HEK293 (cell line): ENCODE data around the gene XPO5.

Source experiments
- BCL11B ChIP-seq: fragments of 450-650 bp; formaldehyde crosslinking; IDR thresholded peaks from 2 replicates; pipeline ENCODE4 v1.5.1; 2016; ENCODE audit warnings: low read depth, missing biosample characterization, missing genetic modification characterization
- KLF8 ChIP-seq: fragments of 450-650 bp; formaldehyde crosslinking; IDR thresholded peaks from 2 replicates; pipeline ENCODE4 v1.5.1; 2016; ENCODE audit warnings: missing biosample characterization, missing genetic modification characterization
- MEIS1 ChIP-seq: sonication (generic); formaldehyde crosslinking; IDR thresholded peaks from 2 replicates; pipeline ENCODE4 v1.8.1; 2022; ENCODE audit warnings: missing genetic modification reagents, mild to moderate bottlenecking, borderline replicate concordance
- OSR2 ChIP-seq: fragments of 450-650 bp; formaldehyde crosslinking; IDR thresholded peaks from 2 replicates; pipeline ENCODE4 v1.5.1; 2016; ENCODE audit warnings: missing biosample characterization, missing genetic modification characterization
- SP2 ChIP-seq: fragments of 450-650 bp; formaldehyde crosslinking; IDR thresholded peaks from 2 replicates; pipeline ENCODE4 v1.5.1; 2016; ENCODE audit warnings: missing biosample characterization, missing genetic modification characterization
- ZBTB48 ChIP-seq: fragments of 450-650 bp; formaldehyde crosslinking; IDR thresholded peaks from 2 replicates; pipeline ENCODE4 v1.5.1; 2016; ENCODE audit warnings: missing biosample characterization, missing genetic modification characterization
- ZBTB8A ChIP-seq: fragments of 450-650 bp; formaldehyde crosslinking; IDR thresholded peaks from 2 replicates; pipeline ENCODE4 v1.5.1; 2016; ENCODE audit warnings: missing biosample characterization, missing genetic modification characterization
- ZNF132 ChIP-seq: fragments of 450-650 bp; formaldehyde crosslinking; IDR thresholded peaks from 2 replicates; pipeline ENCODE4 v1.5.1; 2017; ENCODE audit warnings: missing biosample characterization, missing genetic modification characterization, borderline replicate concordance
- ZNF19 ChIP-seq: fragments of 450-650 bp; formaldehyde crosslinking; IDR thresholded peaks from 2 replicates; pipeline ENCODE4; 2016; ENCODE audit warnings: missing biosample characterization, missing genetic modification characterization, low read depth
- ZNF2 ChIP-seq: fragments of 450-650 bp; formaldehyde crosslinking; IDR thresholded peaks from 2 replicates; pipeline ENCODE4 v1.5.1; 2016; ENCODE audit warnings: missing biosample characterization, missing genetic modification characterization
- ZNF302 ChIP-seq: fragments of 450-650 bp; formaldehyde crosslinking; IDR thresholded peaks from 2 replicates; pipeline ENCODE4 v1.5.1; 2016; ENCODE audit warnings: missing biosample characterization, missing genetic modification characterization, low read depth
- ZNF350 ChIP-seq: fragments of 450-650 bp; formaldehyde crosslinking; IDR thresholded peaks from 2 replicates; pipeline ENCODE4 v1.5.0; 2017; ENCODE audit warnings: missing biosample characterization, mild to moderate bottlenecking, missing genetic modification characterization
- ZNF521 ChIP-seq: fragments of 450-650 bp; formaldehyde crosslinking; IDR thresholded peaks from 2 replicates; pipeline ENCODE4 v1.5.1; 2017; ENCODE audit warnings: missing biosample characterization, mild to moderate bottlenecking, missing genetic modification characterization
- ZNF548 ChIP-seq: fragments of 450-650 bp; formaldehyde crosslinking; IDR thresholded peaks from 2 replicates; pipeline ENCODE4 v1.5.1; 2016; ENCODE audit warnings: missing biosample characterization, missing genetic modification characterization
- ZNF560 ChIP-seq: fragments of 450-650 bp; formaldehyde crosslinking; IDR thresholded peaks from 2 replicates; pipeline ENCODE4 v1.5.1; 2017; ENCODE audit warnings: missing biosample characterization, missing genetic modification characterization, borderline replicate concordance
- ZNF621 ChIP-seq: fragments of 450-650 bp; formaldehyde crosslinking; IDR thresholded peaks from 2 replicates; pipeline ENCODE4 v1.5.1; 2017; ENCODE audit warnings: missing biosample characterization, missing genetic modification characterization
- ZNF654 ChIP-seq: fragments of 450-650 bp; formaldehyde crosslinking; IDR thresholded peaks from 2 replicates; pipeline ENCODE4 v1.5.1; 2016; ENCODE audit warnings: low read depth, missing biosample characterization, missing genetic modification characterization
- ZNF670 ChIP-seq: fragments of 450-650 bp; formaldehyde crosslinking; IDR thresholded peaks from 2 replicates; pipeline ENCODE4 v1.5.1; 2016; ENCODE audit warnings: missing biosample characterization, missing genetic modification characterization, low read depth
- ZNF785 ChIP-seq: fragments of 450-650 bp; formaldehyde crosslinking; IDR thresholded peaks from 2 replicates; pipeline ENCODE4 v1.5.1; 2016; ENCODE audit warnings: missing biosample characterization, missing genetic modification characterization
- TF ChIP-seq, protein P1 (sequence below): fragments of 450-650 bp; formaldehyde crosslinking; IDR thresholded peaks from 2 replicates; pipeline ENCODE4 v1.5.1; 2016; ENCODE audit warnings: missing biosample characterization, missing genetic modification characterization
- TF ChIP-seq, protein P2 (sequence below): fragments of 450-650 bp; formaldehyde crosslinking; IDR thresholded peaks from 2 replicates; pipeline ENCODE4 v1.5.1; 2016; ENCODE audit warnings: missing biosample characterization, missing genetic modification characterization, borderline replicate concordance
- TF ChIP-seq, protein P3 (sequence below): fragments of 450-650 bp; IDR thresholded peaks from 2 replicates; pipeline ENCODE4 v1.5.1; 2018; ENCODE audit warnings: missing biosample characterization, missing genetic modification characterization
- TF ChIP-seq, protein P4 (sequence below): fragments of 450-650 bp; formaldehyde crosslinking; IDR thresholded peaks from 2 replicates; pipeline ENCODE4 v1.5.1; 2016; ENCODE audit warnings: missing biosample characterization, missing genetic modification characterization
- TF ChIP-seq, protein P5 (sequence below): fragments of 450-650 bp; formaldehyde crosslinking; IDR thresholded peaks from 2 replicates; pipeline ENCODE4 v1.5.1; 2016; ENCODE audit warnings: missing biosample characterization, missing genetic modification characterization
- TF ChIP-seq, protein P6 (sequence below): fragments of 450-650 bp; formaldehyde crosslinking; IDR thresholded peaks from 2 replicates; pipeline ENCODE4 v1.5.1; 2016; ENCODE audit warnings: missing biosample characterization, missing genetic modification characterization, low read depth

Gene XPO5

DNA sequence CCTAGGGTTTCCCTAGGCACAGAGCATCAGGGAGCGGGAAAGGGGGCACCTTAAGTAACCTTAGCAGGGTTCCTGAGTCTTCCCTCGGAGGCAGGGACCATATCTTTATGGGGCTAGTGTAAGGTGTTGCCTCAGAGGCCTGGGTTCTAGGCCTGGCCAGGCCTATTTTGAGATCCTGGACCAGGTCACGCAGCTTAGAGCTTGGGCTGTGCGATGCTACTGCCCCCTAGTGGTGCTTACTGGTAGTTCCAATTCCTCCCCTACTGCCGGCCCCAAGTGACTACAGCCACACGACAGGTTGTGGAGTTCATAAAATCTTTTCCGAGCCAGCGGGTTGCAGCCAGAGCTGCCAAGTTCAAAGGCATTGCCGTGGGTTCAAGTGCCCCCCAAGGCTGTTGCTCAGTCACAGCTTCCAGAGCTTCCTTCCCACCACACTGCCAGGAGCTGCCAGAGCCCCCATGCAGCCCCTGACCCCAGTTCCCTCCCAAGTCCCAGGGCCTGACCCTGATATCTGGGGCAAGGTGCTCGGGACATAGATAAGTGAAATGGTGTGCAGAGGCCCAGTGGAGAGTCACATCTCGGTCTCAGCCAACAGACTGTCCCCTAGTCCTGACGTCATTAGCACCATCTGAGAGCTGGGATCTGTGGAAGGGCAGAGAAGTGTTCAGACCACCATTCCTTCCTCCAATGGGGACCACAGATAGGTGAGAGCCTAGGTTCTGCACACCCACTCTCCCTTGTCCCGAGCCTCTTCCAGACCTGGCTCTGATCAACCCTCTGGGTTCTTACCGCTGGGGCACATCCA lies 69.0 kb downstream of the XPO5 start (continued):
- TF ChIP-seq ZNF785 (tag by site-specific recombination) (no peak), ZNF654 (tag by site-specific recombination) (peak; percentile 86), BCL11B (tag by site-specific recombination) (no peak), ZNF2 (tag by site-specific recombination) (peak; percentile 69; the same call in 1 of the 2 replicates), ZBTB8A (0 out of 2 replicates have a peak, but pooled peaks have one; percentile 30), ZNF19 (tag by site-specific recombination) (no peak), ZBTB48 (0 out of 2 replicates have a peak, but pooled peaks have one; percentile 45), ZNF521 (tag by site-specific recombination) (no peak), KLF8 (tag by site-specific recombination) (no peak), OSR2 (tag by site-specific recombination) (no peak), ZNF621 (no peak), ZNF548 (tag by site-specific recombination) (no peak), ZNF350 (tag by site-specific recombination) (no peak), ZNF302 (no peak), MEIS1 (no peak), ZNF670 (tag by site-specific recombination) (no peak), ZNF132 (tag by site-specific recombination) (no peak), SP2 (tag by site-specific recombination) (no peak), ZNF560 (tag by site-specific recombination) (no peak)
- TF ChIP-seq, protein P1, sequence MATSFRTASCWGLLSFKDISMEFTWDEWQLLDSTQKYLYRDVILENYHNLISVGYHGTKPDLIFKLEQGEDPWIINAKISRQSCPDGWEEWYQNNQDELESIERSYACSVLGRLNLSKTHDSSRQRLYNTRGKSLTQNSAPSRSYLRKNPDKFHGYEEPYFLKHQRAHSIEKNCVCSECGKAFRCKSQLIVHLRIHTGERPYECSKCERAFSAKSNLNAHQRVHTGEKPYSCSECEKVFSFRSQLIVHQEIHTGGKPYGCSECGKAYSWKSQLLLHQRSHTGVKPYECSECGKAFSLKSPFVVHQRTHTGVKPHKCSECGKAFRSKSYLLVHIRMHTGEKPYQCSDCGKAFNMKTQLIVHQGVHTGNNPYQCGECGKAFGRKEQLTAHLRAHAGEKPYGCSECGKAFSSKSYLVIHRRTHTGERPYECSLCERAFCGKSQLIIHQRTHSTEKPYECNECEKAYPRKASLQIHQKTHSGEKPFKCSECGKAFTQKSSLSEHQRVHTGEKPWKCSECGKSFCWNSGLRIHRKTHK (tag by site-specific recombination), result no peak
- TF ChIP-seq, protein P2, sequence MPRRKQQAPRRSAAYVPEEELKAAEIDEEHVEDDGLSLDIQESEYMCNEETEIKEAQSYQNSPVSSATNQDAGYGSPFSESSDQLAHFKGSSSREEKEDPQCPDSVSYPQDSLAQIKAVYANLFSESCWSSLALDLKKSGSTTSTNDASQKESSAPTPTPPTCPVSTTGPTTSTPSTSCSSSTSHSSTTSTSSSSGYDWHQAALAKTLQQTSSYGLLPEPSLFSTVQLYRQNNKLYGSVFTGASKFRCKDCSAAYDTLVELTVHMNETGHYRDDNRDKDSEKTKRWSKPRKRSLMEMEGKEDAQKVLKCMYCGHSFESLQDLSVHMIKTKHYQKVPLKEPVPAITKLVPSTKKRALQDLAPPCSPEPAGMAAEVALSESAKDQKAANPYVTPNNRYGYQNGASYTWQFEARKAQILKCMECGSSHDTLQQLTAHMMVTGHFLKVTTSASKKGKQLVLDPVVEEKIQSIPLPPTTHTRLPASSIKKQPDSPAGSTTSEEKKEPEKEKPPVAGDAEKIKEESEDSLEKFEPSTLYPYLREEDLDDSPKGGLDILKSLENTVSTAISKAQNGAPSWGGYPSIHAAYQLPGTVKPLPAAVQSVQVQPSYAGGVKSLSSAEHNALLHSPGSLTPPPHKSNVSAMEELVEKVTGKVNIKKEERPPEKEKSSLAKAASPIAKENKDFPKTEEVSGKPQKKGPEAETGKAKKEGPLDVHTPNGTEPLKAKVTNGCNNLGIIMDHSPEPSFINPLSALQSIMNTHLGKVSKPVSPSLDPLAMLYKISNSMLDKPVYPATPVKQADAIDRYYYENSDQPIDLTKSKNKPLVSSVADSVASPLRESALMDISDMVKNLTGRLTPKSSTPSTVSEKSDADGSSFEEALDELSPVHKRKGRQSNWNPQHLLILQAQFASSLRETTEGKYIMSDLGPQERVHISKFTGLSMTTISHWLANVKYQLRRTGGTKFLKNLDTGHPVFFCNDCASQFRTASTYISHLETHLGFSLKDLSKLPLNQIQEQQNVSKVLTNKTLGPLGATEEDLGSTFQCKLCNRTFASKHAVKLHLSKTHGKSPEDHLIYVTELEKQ (tag by site-specific recombination), result no peak
- TF ChIP-seq, protein P3, sequence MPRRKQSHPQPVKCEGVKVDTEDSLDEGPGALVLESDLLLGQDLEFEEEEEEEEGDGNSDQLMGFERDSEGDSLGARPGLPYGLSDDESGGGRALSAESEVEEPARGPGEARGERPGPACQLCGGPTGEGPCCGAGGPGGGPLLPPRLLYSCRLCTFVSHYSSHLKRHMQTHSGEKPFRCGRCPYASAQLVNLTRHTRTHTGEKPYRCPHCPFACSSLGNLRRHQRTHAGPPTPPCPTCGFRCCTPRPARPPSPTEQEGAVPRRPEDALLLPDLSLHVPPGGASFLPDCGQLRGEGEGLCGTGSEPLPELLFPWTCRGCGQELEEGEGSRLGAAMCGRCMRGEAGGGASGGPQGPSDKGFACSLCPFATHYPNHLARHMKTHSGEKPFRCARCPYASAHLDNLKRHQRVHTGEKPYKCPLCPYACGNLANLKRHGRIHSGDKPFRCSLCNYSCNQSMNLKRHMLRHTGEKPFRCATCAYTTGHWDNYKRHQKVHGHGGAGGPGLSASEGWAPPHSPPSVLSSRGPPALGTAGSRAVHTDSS (tag by site-specific recombination), result no peak
- TF ChIP-seq, protein P4, sequence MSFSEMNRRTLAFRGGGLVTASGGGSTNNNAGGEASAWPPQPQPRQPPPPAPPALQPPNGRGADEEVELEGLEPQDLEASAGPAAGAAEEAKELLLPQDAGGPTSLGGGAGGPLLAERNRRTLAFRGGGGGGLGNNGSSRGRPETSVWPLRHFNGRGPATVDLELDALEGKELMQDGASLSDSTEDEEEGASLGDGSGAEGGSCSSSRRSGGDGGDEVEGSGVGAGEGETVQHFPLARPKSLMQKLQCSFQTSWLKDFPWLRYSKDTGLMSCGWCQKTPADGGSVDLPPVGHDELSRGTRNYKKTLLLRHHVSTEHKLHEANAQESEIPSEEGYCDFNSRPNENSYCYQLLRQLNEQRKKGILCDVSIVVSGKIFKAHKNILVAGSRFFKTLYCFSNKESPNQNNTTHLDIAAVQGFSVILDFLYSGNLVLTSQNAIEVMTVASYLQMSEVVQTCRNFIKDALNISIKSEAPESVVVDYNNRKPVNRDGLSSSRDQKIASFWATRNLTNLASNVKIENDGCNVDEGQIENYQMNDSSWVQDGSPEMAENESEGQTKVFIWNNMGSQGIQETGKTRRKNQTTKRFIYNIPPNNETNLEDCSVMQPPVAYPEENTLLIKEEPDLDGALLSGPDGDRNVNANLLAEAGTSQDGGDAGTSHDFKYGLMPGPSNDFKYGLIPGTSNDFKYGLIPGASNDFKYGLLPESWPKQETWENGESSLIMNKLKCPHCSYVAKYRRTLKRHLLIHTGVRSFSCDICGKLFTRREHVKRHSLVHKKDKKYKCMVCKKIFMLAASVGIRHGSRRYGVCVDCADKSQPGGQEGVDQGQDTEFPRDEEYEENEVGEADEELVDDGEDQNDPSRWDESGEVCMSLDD (tag by site-specific recombination), result no peak
- TF ChIP-seq, protein P5, sequence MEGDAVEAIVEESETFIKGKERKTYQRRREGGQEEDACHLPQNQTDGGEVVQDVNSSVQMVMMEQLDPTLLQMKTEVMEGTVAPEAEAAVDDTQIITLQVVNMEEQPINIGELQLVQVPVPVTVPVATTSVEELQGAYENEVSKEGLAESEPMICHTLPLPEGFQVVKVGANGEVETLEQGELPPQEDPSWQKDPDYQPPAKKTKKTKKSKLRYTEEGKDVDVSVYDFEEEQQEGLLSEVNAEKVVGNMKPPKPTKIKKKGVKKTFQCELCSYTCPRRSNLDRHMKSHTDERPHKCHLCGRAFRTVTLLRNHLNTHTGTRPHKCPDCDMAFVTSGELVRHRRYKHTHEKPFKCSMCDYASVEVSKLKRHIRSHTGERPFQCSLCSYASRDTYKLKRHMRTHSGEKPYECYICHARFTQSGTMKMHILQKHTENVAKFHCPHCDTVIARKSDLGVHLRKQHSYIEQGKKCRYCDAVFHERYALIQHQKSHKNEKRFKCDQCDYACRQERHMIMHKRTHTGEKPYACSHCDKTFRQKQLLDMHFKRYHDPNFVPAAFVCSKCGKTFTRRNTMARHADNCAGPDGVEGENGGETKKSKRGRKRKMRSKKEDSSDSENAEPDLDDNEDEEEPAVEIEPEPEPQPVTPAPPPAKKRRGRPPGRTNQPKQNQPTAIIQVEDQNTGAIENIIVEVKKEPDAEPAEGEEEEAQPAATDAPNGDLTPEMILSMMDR (tag by site-specific recombination), result peak; percentile 88
- TF ChIP-seq, protein P6, sequence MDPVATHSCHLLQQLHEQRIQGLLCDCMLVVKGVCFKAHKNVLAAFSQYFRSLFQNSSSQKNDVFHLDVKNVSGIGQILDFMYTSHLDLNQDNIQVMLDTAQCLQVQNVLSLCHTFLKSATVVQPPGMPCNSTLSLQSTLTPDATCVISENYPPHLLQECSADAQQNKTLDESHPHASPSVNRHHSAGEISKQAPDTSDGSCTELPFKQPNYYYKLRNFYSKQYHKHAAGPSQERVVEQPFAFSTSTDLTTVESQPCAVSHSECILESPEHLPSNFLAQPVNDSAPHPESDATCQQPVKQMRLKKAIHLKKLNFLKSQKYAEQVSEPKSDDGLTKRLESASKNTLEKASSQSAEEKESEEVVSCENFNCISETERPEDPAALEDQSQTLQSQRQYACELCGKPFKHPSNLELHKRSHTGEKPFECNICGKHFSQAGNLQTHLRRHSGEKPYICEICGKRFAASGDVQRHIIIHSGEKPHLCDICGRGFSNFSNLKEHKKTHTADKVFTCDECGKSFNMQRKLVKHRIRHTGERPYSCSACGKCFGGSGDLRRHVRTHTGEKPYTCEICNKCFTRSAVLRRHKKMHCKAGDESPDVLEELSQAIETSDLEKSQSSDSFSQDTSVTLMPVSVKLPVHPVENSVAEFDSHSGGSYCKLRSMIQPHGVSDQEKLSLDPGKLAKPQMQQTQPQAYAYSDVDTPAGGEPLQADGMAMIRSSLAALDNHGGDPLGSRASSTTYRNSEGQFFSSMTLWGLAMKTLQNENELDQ (tag by site-specific recombination), result no peak
